ENCODE measurements around the gene PANK2. TPM values are rescaled to one million over a fixed set of nuclear protein-coding genes. Genes with fewer than 3 reads are reported as not detected.
"Not testable (repeated sequence)": the region's sequence is repeated elsewhere in the genome, so short reads cannot be mapped to it uniquely, and the experiment has no call there.

PANK2 gene
- total RNA-seq, 1 experiment from 2014 or later: 50.8 TPM

DNA sequence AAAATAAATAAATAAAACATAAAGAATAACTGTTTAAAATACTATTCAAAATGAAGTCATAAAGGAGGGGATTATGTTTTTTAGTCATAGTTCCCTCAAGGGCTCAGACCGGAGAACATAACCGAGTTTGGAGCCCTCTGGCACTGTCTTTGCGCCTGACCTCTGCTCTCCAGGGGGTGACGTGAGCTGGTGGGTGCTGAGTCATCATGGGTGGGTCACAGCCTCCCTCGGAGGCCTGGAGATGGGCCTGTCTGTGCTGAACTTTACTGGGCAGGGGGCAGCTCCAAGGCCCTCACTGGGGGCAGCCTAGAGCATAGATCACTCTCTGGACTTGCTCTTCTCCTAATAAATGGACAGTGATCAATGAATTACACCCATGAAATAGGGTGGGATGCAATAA, 45.7 kb upstream of the PANK2 start:
- H3K9me3 ChIP-seq (ENCODE audit: low read length): no peaks in the 10 kb centered on the region
- H3K36me3 ChIP-seq (ENCODE audit: low read depth, low read length): no peaks in the 10 kb centered on the region
- TF ChIP-seq, protein P1, sequence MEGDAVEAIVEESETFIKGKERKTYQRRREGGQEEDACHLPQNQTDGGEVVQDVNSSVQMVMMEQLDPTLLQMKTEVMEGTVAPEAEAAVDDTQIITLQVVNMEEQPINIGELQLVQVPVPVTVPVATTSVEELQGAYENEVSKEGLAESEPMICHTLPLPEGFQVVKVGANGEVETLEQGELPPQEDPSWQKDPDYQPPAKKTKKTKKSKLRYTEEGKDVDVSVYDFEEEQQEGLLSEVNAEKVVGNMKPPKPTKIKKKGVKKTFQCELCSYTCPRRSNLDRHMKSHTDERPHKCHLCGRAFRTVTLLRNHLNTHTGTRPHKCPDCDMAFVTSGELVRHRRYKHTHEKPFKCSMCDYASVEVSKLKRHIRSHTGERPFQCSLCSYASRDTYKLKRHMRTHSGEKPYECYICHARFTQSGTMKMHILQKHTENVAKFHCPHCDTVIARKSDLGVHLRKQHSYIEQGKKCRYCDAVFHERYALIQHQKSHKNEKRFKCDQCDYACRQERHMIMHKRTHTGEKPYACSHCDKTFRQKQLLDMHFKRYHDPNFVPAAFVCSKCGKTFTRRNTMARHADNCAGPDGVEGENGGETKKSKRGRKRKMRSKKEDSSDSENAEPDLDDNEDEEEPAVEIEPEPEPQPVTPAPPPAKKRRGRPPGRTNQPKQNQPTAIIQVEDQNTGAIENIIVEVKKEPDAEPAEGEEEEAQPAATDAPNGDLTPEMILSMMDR (conservative IDR thresholded peaks at IDR 0.05; ENCODE audit: low read depth, low read length): 0 out of 2 replicates have a peak, but pooled peaks have one; percentile 7
- TF ChIP-seq EZH2 (IDR thresholded peaks at IDR 0.05; ENCODE audit: low read length, unreplicated experiment) (no peak), EZH2phosphoT487 (IDR thresholded peaks at IDR 0.05; ENCODE audit: borderline replicate concordance, low read length) (no peak)
- H3K9ac ChIP-seq (ENCODE audit: low read length): peak overlapping the region; percentile 46
- no peaks in the 10 kb centered on the region for H3F3A ChIP-seq (ENCODE audit: low read length, unreplicated experiment)
- BruUV-seq (replicated peaks): no TSS peak
- H3K4me2 ChIP-seq (ENCODE audit: low read length): peak overlapping the region; percentile 33
- peak overlapping the region; percentile 79 for H3K27ac ChIP-seq (ENCODE audit: low read length)
- no peak overlapping the region for H3K4me3 ChIP-seq (ENCODE audit: low read length)
- DNase-seq: peak; percentile 86
- no peaks in the 10 kb centered on the region for H3K27me3 ChIP-seq (ENCODE audit: low read length)
- intact Hi-C loops (cut with micrococcal nuclease): no loop called here
- CTCF ChIA-PET: interaction anchor here (0.9 kb wide), 1 partner anchor 11 kb away, joined by 6 read pairs; no protein-coding TSS in a partner anchor
- H2AFZ ChIP-seq (ENCODE audit: low read length): no peak overlapping the region
- ATAC-seq: peak; percentile 13; the same call in 1 of the 2 replicates
- POLR2A ChIA-PET (ENCODE audit: unreplicated experiment): no interaction called here
- peaks cover 59% of the 10 kb centered on the region for H3K4me1 ChIP-seq (ENCODE audit: insufficient read depth, low read length)
- H3K9me2 ChIP-seq (replicated peaks; ENCODE audit: low read length): no peaks in the 10 kb centered on the region
- H4K20me1 ChIP-seq (ENCODE audit: low read length): no peaks in the 10 kb centered on the region
- peaks cover 23% of the 10 kb centered on the region for H3K79me2 ChIP-seq (ENCODE audit: low read length)

GRCh38 chr20:3843990-3844619, 45.1 kb upstream of the PANK2 start:
- H3K36me3 ChIP-seq (ENCODE audit: low read depth, low read length); H4K20me1 ChIP-seq (ENCODE audit: low read length); H3F3A ChIP-seq (ENCODE audit: low read length, unreplicated experiment); DNase-seq; H3K4me3 ChIP-seq (ENCODE audit: low read length); BruUV-seq (replicated peaks); ATAC-seq; H2AFZ ChIP-seq (ENCODE audit: low read length); intact Hi-C loops (cut with micrococcal nuclease); H3K9me3 ChIP-seq (ENCODE audit: low read length); H3K9me2 ChIP-seq (replicated peaks; ENCODE audit: low read length); POLR2A ChIA-PET (ENCODE audit: unreplicated experiment); H3K27me3 ChIP-seq (ENCODE audit: low read length): not testable (repeated sequence)
- Histone ChIP-seq H3K27ac (ENCODE audit: low read length) (peak overlapping the region; percentile 79), H3K79me2 (ENCODE audit: low read length) (peaks cover 29% of the 10 kb centered on the region), H3K9ac (ENCODE audit: low read length) (peak overlapping the region; percentile 42), H3K4me2 (ENCODE audit: low read length) (peak overlapping the region; percentile 33; the same call in 1 of the 2 replicates), H3K4me1 (ENCODE audit: insufficient read depth, low read length) (peaks cover 60% of the 10 kb centered on the region)
- CTCF ChIA-PET: interaction anchor here (0.9 kb wide), 1 partner anchor 11 kb away, joined by 6 read pairs; no protein-coding TSS in a partner anchor

DNA sequence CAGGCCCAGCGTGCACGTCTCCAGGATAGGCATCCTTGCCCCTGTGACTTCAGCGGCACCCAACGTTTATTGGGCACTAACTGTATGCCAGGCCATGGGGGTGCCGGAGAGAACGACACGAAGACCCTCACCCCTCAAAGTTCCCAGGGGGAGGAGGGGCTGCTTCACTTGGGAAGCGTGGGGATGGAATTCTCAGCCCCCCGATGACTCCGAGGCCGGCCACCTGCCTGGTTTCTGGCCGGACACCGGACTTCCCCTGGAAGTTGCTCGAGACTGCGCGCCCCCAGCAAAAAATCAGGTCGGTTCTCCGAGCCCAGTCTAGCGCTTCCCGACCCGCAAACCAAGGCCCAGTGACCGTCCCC, 42.8 kb upstream of the PANK2 start:
- Histone ChIP-seq H3F3A (ENCODE audit: low read length, unreplicated experiment) (no peaks in the 10 kb centered on the region), H2AFZ (ENCODE audit: low read length) (peak overlapping the region; percentile 86), H3K27ac (ENCODE audit: low read length) (peak overlapping the region; percentile 94), H3K27me3 (ENCODE audit: low read length) (no peaks in the 10 kb centered on the region), H3K4me3 (ENCODE audit: low read length) (peak overlapping the region; percentile 94), H3K9me2 (replicated peaks; ENCODE audit: low read length) (no peaks in the 10 kb centered on the region), H4K20me1 (ENCODE audit: low read length) (no peaks in the 10 kb centered on the region), H3K9me3 (ENCODE audit: low read length) (no peaks in the 10 kb centered on the region), H3K36me3 (ENCODE audit: low read depth, low read length) (no peaks in the 10 kb centered on the region), H3K79me2 (ENCODE audit: low read length) (peaks cover 42% of the 10 kb centered on the region), H3K9ac (ENCODE audit: low read length) (peak overlapping the region; percentile 98), H3K4me1 (ENCODE audit: insufficient read depth, low read length) (peaks cover 50% of the 10 kb centered on the region), H3K4me2 (ENCODE audit: low read length) (peak overlapping the region; percentile 100)
- no peak for ATAC-seq
- no peak for DNase-seq
- no TSS peak for BruUV-seq (replicated peaks)
- intact Hi-C loops (cut with micrococcal nuclease): loop anchor here (2.0 kb wide), 1 partner anchor 26 kb away; the partner anchor contains the start of gene AP5S1
- ChIA-PET CTCF (no interaction called here), POLR2A (ENCODE audit: unreplicated experiment) (no interaction called here)
- TF ChIP-seq, protein P1 (conservative IDR thresholded peaks at IDR 0.05; ENCODE audit: low read depth, low read length): no peak
- TF ChIP-seq EZH2phosphoT487 (IDR thresholded peaks at IDR 0.05; ENCODE audit: borderline replicate concordance, low read length) (no peak), EZH2 (IDR thresholded peaks at IDR 0.05; ENCODE audit: low read length, unreplicated experiment) (no peak)

Data from PC-3 (cell line).